Astrocyte (in vitro differentiated cells and primary cell): ENCODE measurements around the gene LHPP. TPM values are rescaled to one million over a fixed set of nuclear protein-coding genes. Genes with fewer than 3 reads are reported as not detected.

ENCODE experiments used
- DNase-seq: peaks from one replicate; pipeline ENCODE4 v3.0.0-alpha.2; 2010; ENCODE audit warnings: low read depth
- FAIRE-seq: peaks from 2 replicates; lab custom pipeline; 2011; peaks lifted over from hg19 to GRCh38; lab: Jason Lieb, UNC
- H2AFZ ChIP-seq: 2 replicates; pipeline ENCODE4 v1.6.0; 2012; ENCODE audit warnings: low read depth, low read length, inconsistent platforms
- H3K27ac ChIP-seq: 2 replicates; pipeline ENCODE4 v1.5.1; 2011; ENCODE audit warnings: low read depth, low read length, inconsistent platforms
- H3K27me3 ChIP-seq: 2 replicates; pipeline ENCODE4 v1.6.0; 2011; ENCODE audit warnings: low read length, inconsistent platforms; ENCODE audit not compliant: insufficient read depth
- H3K36me3 ChIP-seq: 2 replicates; pipeline ENCODE4 v1.5.1; 2011; ENCODE audit warnings: low read length, inconsistent platforms; ENCODE audit not compliant: insufficient read depth
- H3K4me1 ChIP-seq: 2 replicates; pipeline ENCODE4 v1.5.1; 2011; ENCODE audit warnings: low read length, inconsistent platforms; ENCODE audit not compliant: insufficient read depth
- H3K4me2 ChIP-seq: 2 replicates; pipeline ENCODE4 v1.6.0; 2012; ENCODE audit warnings: low read length, inconsistent platforms
- H3K4me3 ChIP-seq: 2 replicates; pipeline ENCODE4 v1.5.1; 2011; ENCODE audit warnings: low read depth, mild to moderate bottlenecking, low read length, inconsistent platforms; ENCODE audit not compliant: insufficient read depth
- H3K79me2 ChIP-seq: 2 replicates; pipeline ENCODE4 v1.6.0; 2012; ENCODE audit warnings: mild to moderate bottlenecking, low read length, inconsistent platforms; ENCODE audit not compliant: insufficient read depth
- H3K9ac ChIP-seq: 2 replicates; pipeline ENCODE4 v1.6.0; 2012; ENCODE audit warnings: mild to moderate bottlenecking, low read length, inconsistent platforms
- H3K9me3 ChIP-seq: 2 replicates; pipeline ENCODE4 v1.5.1; 2012; ENCODE audit warnings: low read depth, mild to moderate bottlenecking, low read length, inconsistent platforms; ENCODE audit not compliant: insufficient read depth
- H4K20me1 ChIP-seq: 2 replicates; pipeline ENCODE4 v1.6.0; 2012; ENCODE audit warnings: low read length, inconsistent platforms; ENCODE audit not compliant: insufficient read depth
- H3K27ac Mint-ChIP-seq: one replicate; pipeline ENCODE4 v1.8.0; 2021; ENCODE audit warnings: mild to moderate bottlenecking, mixed read lengths; ENCODE audit not compliant: unreplicated experiment
- H3K27me3 Mint-ChIP-seq: one replicate; pipeline ENCODE4 v1.8.0; 2021; ENCODE audit warnings: low read depth, mixed read lengths; ENCODE audit not compliant: unreplicated experiment
- H3K36me3 Mint-ChIP-seq: one replicate; pipeline ENCODE4 v1.8.0; 2021; ENCODE audit warnings: low read depth, mixed read lengths; ENCODE audit not compliant: unreplicated experiment
- H3K4me1 Mint-ChIP-seq: one replicate; pipeline ENCODE4 v1.8.0; 2021; ENCODE audit warnings: low read depth, mixed read lengths; ENCODE audit not compliant: unreplicated experiment
- H3K4me3 Mint-ChIP-seq: one replicate; pipeline ENCODE4 v1.8.0; 2021; ENCODE audit warnings: mild to moderate bottlenecking, moderate library complexity, mixed read lengths; ENCODE audit not compliant: unreplicated experiment
- H3K9me3 Mint-ChIP-seq: one replicate; pipeline ENCODE4 v1.8.0; 2021; ENCODE audit warnings: mild to moderate bottlenecking, mixed read lengths; ENCODE audit not compliant: unreplicated experiment
- CTCF ChIP-seq: IDR thresholded peaks from 2 replicates; pipeline ENCODE4 v1.5.1; 2011; ENCODE audit warnings: low read depth, mild to moderate bottlenecking, inconsistent platforms, low read length, moderate library complexity; ENCODE audit not compliant: insufficient read depth
- EZH2 ChIP-seq: IDR thresholded peaks from 2 replicates; pipeline ENCODE4 v1.6.1; 2012; ENCODE audit warnings: mild to moderate bottlenecking, low read length, inconsistent platforms; ENCODE audit not compliant: insufficient read depth
- total RNA-seq: library from RNA; stranded (reverse); gene quantifications from 2 replicates; pipeline ENCODE4 v1.2.1, GENCODE V29; 2021

LHPP gene
- total RNA-seq, 1 donor from 2014 or later = 6.9 TPM

- Histone ChIP-seq H3K4me2 (no peak overlapping the region), H3K9ac (no peak overlapping the region), H3K4me3 (no peak overlapping the region), H3K27me3 (no peaks in the 10 kb centered on the region), H2AFZ (no peak overlapping the region), H3K36me3 (no peaks in the 10 kb centered on the region), H4K20me1 (no peaks in the 10 kb centered on the region), H3K4me1 (no peaks in the 10 kb centered on the region), H3K9me3 (no peaks in the 10 kb centered on the region), H3K27ac (no peak overlapping the region), H3K79me2 (no peaks in the 10 kb centered on the region)
- peaks cover 11% of the 10 kb centered on the region for H3K36me3 Mint-ChIP-seq
- FAIRE-seq (no peak), DNase-seq (no peak)
- H3K4me1 Mint-ChIP-seq = no peaks in the 10 kb centered on the region
- peaks cover 9% of the 10 kb centered on the region for H3K9me3 Mint-ChIP-seq
- H3K27me3 Mint-ChIP-seq = peaks cover 5% of the 10 kb centered on the region
- TF ChIP-seq CTCF = no peak
- TF ChIP-seq EZH2 = no peak
- no peak overlapping the region for H3K27ac Mint-ChIP-seq
- no peak overlapping the region for H3K4me3 Mint-ChIP-seq
These were observed 36.4 kb downstream of the LHPP start for GRCh38 chr10:124498056-124498455.

GRCh38 chr10:124500757-124501156 is 39.1 kb downstream of the LHPP start:
- H3K9me3 ChIP-seq = no peaks in the 10 kb centered on the region
- TF ChIP-seq EZH2 (no peak), CTCF (no peak)
- no peak overlapping the region for H3K4me3 ChIP-seq
- Mint-ChIP-seq H3K27ac (no peak overlapping the region), H3K4me1 (no peaks in the 10 kb centered on the region), H3K36me3 (peaks cover 11% of the 10 kb centered on the region), H3K9me3 (peaks cover 9% of the 10 kb centered on the region), H3K4me3 (no peak overlapping the region), H3K27me3 (peaks cover 8% of the 10 kb centered on the region)
- H4K20me1 ChIP-seq = no peaks in the 10 kb centered on the region
- H2AFZ ChIP-seq = no peak overlapping the region
- no peaks in the 10 kb centered on the region for H3K27me3 ChIP-seq
- no peak overlapping the region for H3K27ac ChIP-seq
- H3K9ac ChIP-seq = no peak overlapping the region
- H3K79me2 ChIP-seq = no peaks in the 10 kb centered on the region
- no peak overlapping the region for H3K4me2 ChIP-seq
- DNase-seq = no peak
- H3K36me3 ChIP-seq = no peaks in the 10 kb centered on the region
- no peaks in the 10 kb centered on the region for H3K4me1 ChIP-seq
- no peak for FAIRE-seq

GRCh38 chr10:124504711-124505110 is 43.1 kb downstream of the LHPP start:
- no peaks in the 10 kb centered on the region for H3K4me1 Mint-ChIP-seq
- no peak overlapping the region for H3K27ac Mint-ChIP-seq
- H3K9me3 Mint-ChIP-seq = peaks cover 9% of the 10 kb centered on the region
- DNase-seq (no peak), FAIRE-seq (no peak)
- H3K36me3 ChIP-seq = no peaks in the 10 kb centered on the region
- H3K4me1 ChIP-seq = no peaks in the 10 kb centered on the region
- H3K36me3 Mint-ChIP-seq = peaks cover 9% of the 10 kb centered on the region
- no peaks in the 10 kb centered on the region for H3K9me3 ChIP-seq
- H3K4me3 Mint-ChIP-seq = no peak overlapping the region
- H3K27ac ChIP-seq = no peak overlapping the region
- H3K27me3 ChIP-seq = no peaks in the 10 kb centered on the region
- peaks cover 6% of the 10 kb centered on the region for H3K27me3 Mint-ChIP-seq
- no peak overlapping the region for H3K9ac ChIP-seq
- H4K20me1 ChIP-seq = no peaks in the 10 kb centered on the region
- no peak for TF ChIP-seq CTCF
- no peak for TF ChIP-seq EZH2
- no peak overlapping the region for H3K4me3 ChIP-seq
- no peaks in the 10 kb centered on the region for H3K79me2 ChIP-seq
- H3K4me2 ChIP-seq = no peak overlapping the region
- no peak overlapping the region for H2AFZ ChIP-seq
